Central memory CD8-positive, alpha-beta T cell (primary cell): ENCODE results near the gene GGN.
"Not testable (repeated sequence)": the region's sequence is repeated elsewhere in the genome, so short reads cannot be mapped to it uniquely, and the experiment has no call there.

Source experiments
- ATAC-seq: fragments of 150-1000 bp; cut with Tn5 transposase; replicated peaks from 2 replicates; pipeline ENCODE4 v1.10.0; 2022; ENCODE audit warnings: mild to moderate bottlenecking, moderate FRiP score, moderate number of reproducible peaks; ENCODE audit not compliant: poor library complexity, severe bottlenecking; ENCODE audit errors: extremely low read depth
- DNase-seq, 2 donors: peaks; one replicate each; pipeline ENCODE4 v3.0.0; 2021; ENCODE audit warnings: low spot score in 2 of 2
- H3K27ac Mint-ChIP-seq: one replicate; pipeline ENCODE4 v1.8.0; 2022; ENCODE audit warnings: low read depth, mild to moderate bottlenecking, moderate library complexity, mixed read lengths
- H3K27me3 Mint-ChIP-seq: one replicate; pipeline ENCODE4 v1.8.0; 2022; ENCODE audit warnings: mixed read lengths
- H3K36me3 Mint-ChIP-seq: one replicate; pipeline ENCODE4 v1.8.0; 2022; ENCODE audit warnings: mild to moderate bottlenecking, moderate library complexity, mixed read lengths; ENCODE audit not compliant: insufficient read depth
- H3K4me1 Mint-ChIP-seq: one replicate; pipeline ENCODE4 v1.8.0; 2022; ENCODE audit warnings: mixed read lengths
- H3K4me3 Mint-ChIP-seq: one replicate; pipeline ENCODE4 v1.8.0; 2022; ENCODE audit warnings: mild to moderate bottlenecking, moderate library complexity, mixed read lengths
- H3K9me3 Mint-ChIP-seq: one replicate; pipeline ENCODE4 v1.8.0; 2022; ENCODE audit warnings: mixed read lengths

GGN gene

GRCh38 chr19:38422438-38422837 is 34.6 kb upstream of the GGN start:
- peaks cover 8% of the 10 kb centered on the region for H3K27me3 Mint-ChIP-seq

GRCh38 chr19:38421856-38422255 is 34.0 kb upstream of the GGN start:
- Mint-ChIP-seq H3K27ac (no peak overlapping the region), H3K4me3 (no peak overlapping the region)

More at GRCh38 chr19:38422438-38422837, 34.6 kb upstream of the GGN start:
- no peak overlapping the region for H3K27ac Mint-ChIP-seq
- no peaks in the 10 kb centered on the region for H3K36me3 Mint-ChIP-seq
- DNase-seq (no peak), ATAC-seq (no peak)
- peaks cover 17% of the 10 kb centered on the region for H3K4me1 Mint-ChIP-seq
- H3K4me3 Mint-ChIP-seq: no peak overlapping the region
- no peaks in the 10 kb centered on the region for H3K9me3 Mint-ChIP-seq

GRCh38 chr19:38420935-38421334 is 33.1 kb upstream of the GGN start:
- no peak for DNase-seq
- H3K36me3 Mint-ChIP-seq: no peaks in the 10 kb centered on the region
- no peaks in the 10 kb centered on the region for H3K9me3 Mint-ChIP-seq
- no peak for ATAC-seq
- H3K4me1 Mint-ChIP-seq: peaks cover 22% of the 10 kb centered on the region
- H3K27ac Mint-ChIP-seq: no peak overlapping the region
- H3K27me3 Mint-ChIP-seq: peaks cover 1% of the 10 kb centered on the region
- no peak overlapping the region for H3K4me3 Mint-ChIP-seq

More at GRCh38 chr19:38421856-38422255, 34.0 kb upstream of the GGN start:
- no peaks in the 10 kb centered on the region for H3K9me3 Mint-ChIP-seq
- H3K4me1 Mint-ChIP-seq: peaks cover 23% of the 10 kb centered on the region
- H3K27me3 Mint-ChIP-seq: peaks cover 8% of the 10 kb centered on the region
- ATAC-seq (no peak), DNase-seq (no peak)
- H3K36me3 Mint-ChIP-seq: no peaks in the 10 kb centered on the region

GRCh38 chr19:38417544-38418506 is 30.0 kb upstream of the GGN start:
- no peaks in the 10 kb centered on the region for H3K36me3 Mint-ChIP-seq

GRCh38 chr19:38417146-38417543 is 29.3 kb upstream of the GGN start:
- H3K36me3 Mint-ChIP-seq: no peaks in the 10 kb centered on the region

More at GRCh38 chr19:38417544-38418506, 30.0 kb upstream of the GGN start:
- peak; percentile 66 for ATAC-seq
- H3K27ac Mint-ChIP-seq: peak overlapping the region; percentile 71
- H3K4me3 Mint-ChIP-seq: peak overlapping the region; percentile 79
- H3K27me3 Mint-ChIP-seq: no peaks in the 10 kb centered on the region
- H3K4me1 Mint-ChIP-seq: peaks cover 18% of the 10 kb centered on the region
- DNase-seq: peak in 1 of 2 donors; percentile 17
- H3K9me3 Mint-ChIP-seq: no peaks in the 10 kb centered on the region

GRCh38 chr19:38413416-38413815 is 25.6 kb upstream of the GGN start:
- Mint-ChIP-seq H3K4me1 (peaks cover 18% of the 10 kb centered on the region), H3K36me3 (peaks cover 7% of the 10 kb centered on the region), H3K27ac (no peak overlapping the region), H3K27me3 (no peaks in the 10 kb centered on the region), H3K4me3 (no peak overlapping the region), H3K9me3 (no peaks in the 10 kb centered on the region)
- DNase-seq (no peak), ATAC-seq (no peak)

More at GRCh38 chr19:38417146-38417543, 29.3 kb upstream of the GGN start:
- Mint-ChIP-seq H3K9me3 (no peaks in the 10 kb centered on the region), H3K27me3 (no peaks in the 10 kb centered on the region), H3K4me1 (peaks cover 18% of the 10 kb centered on the region), H3K4me3 (peak overlapping the region; percentile 79), H3K27ac (peak overlapping the region; percentile 71)
- ATAC-seq: no peak
- no peak for DNase-seq

- Mint-ChIP-seq H3K36me3 (peaks cover 9% of the 10 kb centered on the region), H3K9me3 (no peaks in the 10 kb centered on the region), H3K4me1 (peaks cover 15% of the 10 kb centered on the region), H3K4me3 (no peak overlapping the region), H3K27me3 (no peaks in the 10 kb centered on the region), H3K27ac (no peak overlapping the region)
- ATAC-seq (no peak), DNase-seq (no peak)
These were observed 25.1 kb upstream of the GGN start for GRCh38 chr19:38412961-38413360.

- Mint-ChIP-seq H3K27me3 (no peaks in the 10 kb centered on the region), H3K36me3 (peaks cover 12% of the 10 kb centered on the region), H3K4me3 (no peak overlapping the region), H3K4me1 (peaks cover 11% of the 10 kb centered on the region), H3K9me3 (no peaks in the 10 kb centered on the region), H3K27ac (no peak overlapping the region)
- DNase-seq (no peak), ATAC-seq (no peak)
These were observed 24.7 kb upstream of the GGN start for GRCh38 chr19:38412491-38412890.

GRCh38 chr19:38411898-38412297 is 24.1 kb upstream of the GGN start:
- H3K4me3 Mint-ChIP-seq, H3K9me3 Mint-ChIP-seq, ATAC-seq, H3K27me3 Mint-ChIP-seq, H3K4me1 Mint-ChIP-seq, DNase-seq, H3K27ac Mint-ChIP-seq: not testable (repeated sequence)
- peaks cover 17% of the 10 kb centered on the region for H3K36me3 Mint-ChIP-seq

- H3K9me3 Mint-ChIP-seq: no peaks in the 10 kb centered on the region
- DNase-seq: no peak
- no peak overlapping the region for H3K27ac Mint-ChIP-seq
- H3K4me1 Mint-ChIP-seq: no peaks in the 10 kb centered on the region
- H3K36me3 Mint-ChIP-seq: peaks cover 17% of the 10 kb centered on the region
- H3K4me3 Mint-ChIP-seq: no peak overlapping the region
- no peak for ATAC-seq
- no peaks in the 10 kb centered on the region for H3K27me3 Mint-ChIP-seq
These were observed 23.3 kb upstream of the GGN start for GRCh38 chr19:38411041-38411712.

- ATAC-seq, H3K27ac Mint-ChIP-seq, H3K4me1 Mint-ChIP-seq, H3K4me3 Mint-ChIP-seq, H3K27me3 Mint-ChIP-seq, H3K9me3 Mint-ChIP-seq, DNase-seq: not testable (repeated sequence)
- peaks cover 17% of the 10 kb centered on the region for H3K36me3 Mint-ChIP-seq
These were observed 22.6 kb upstream of the GGN start for GRCh38 chr19:38410407-38410806.

GRCh38 chr19:38409631-38410133 is 21.8 kb upstream of the GGN start:
- no peaks in the 10 kb centered on the region for H3K27me3 Mint-ChIP-seq
- H3K4me1 Mint-ChIP-seq: no peaks in the 10 kb centered on the region
- peaks cover 19% of the 10 kb centered on the region for H3K36me3 Mint-ChIP-seq
- no peaks in the 10 kb centered on the region for H3K9me3 Mint-ChIP-seq
- H3K4me3 Mint-ChIP-seq: no peak overlapping the region
- ATAC-seq: no peak
- no peak for DNase-seq
- no peak overlapping the region for H3K27ac Mint-ChIP-seq
